HAP-1 (cell line): Measurements from ENCODE around the gene NXPH1.

ENCODE experiments used
- DNase-seq, 2 experiments: peaks; one replicate each; pipeline ENCODE4 v3.0.0-alpha.2; 2016 to 2020; ENCODE audit warnings: low spot score in 2 of 2
- H3K27me3 ChIP-seq: fragments of 250-450 bp; sonication (Bioruptor Pico); 2 replicates; pipeline ENCODE4 v1.5.1; 2020; ENCODE audit warnings: low read depth, mild to moderate bottlenecking, moderate library complexity
- H3K36me3 ChIP-seq: fragments of 250-450 bp; sonication (Bioruptor Pico); replicated peaks from 2 replicates; pipeline ENCODE4 v1.5.1; 2020; ENCODE audit warnings: mild to moderate bottlenecking
- H3K4me1 ChIP-seq: fragments of 250-450 bp; sonication (Bioruptor Pico); 2 replicates; pipeline ENCODE4 v1.5.1; 2020; ENCODE audit warnings: mild to moderate bottlenecking
- H3K4me3 ChIP-seq: fragments of 250-450 bp; sonication (Bioruptor Pico); 2 replicates; pipeline ENCODE4 v1.5.1; 2020; ENCODE audit warnings: mild to moderate bottlenecking, moderate library complexity
- H3K9me3 ChIP-seq: fragments of 250-450 bp; sonication (Bioruptor Pico); 2 replicates; pipeline ENCODE4 v1.5.1; 2020; ENCODE audit warnings: mild to moderate bottlenecking, moderate library complexity
- in situ Hi-C: fragments of 300-500 bp; cut with MboI; formaldehyde crosslinking; loops from 3 replicates; pipeline ENCODE4 v1.14.3; 2020; ENCODE audit warnings: low sequenced_read_pairs, inconsistent platforms, mixed read lengths

The NXPH1 gene

GRCh38 chr7:8442814-8443304, 9.4 kb downstream of the NXPH1 start:
- Histone ChIP-seq H3K4me3 (no peak overlapping the region), H3K36me3 (no peaks in the 10 kb centered on the region), H3K4me1 (peaks cover 4% of the 10 kb centered on the region; the same call in 1 of the 2 replicates), H3K9me3 (0 out of 2 replicates have a peak, but pooled peaks cover 2% of the 10 kb centered on the region), H3K27me3 (no peaks in the 10 kb centered on the region)
- peak; percentile 28 to 87 for DNase-seq
- in situ Hi-C loops = loop anchor here (25.0 kb wide), 2 partner anchors 269 to 644 kb away; no protein-coding TSS in a partner anchor

GRCh38 chr7:8443576-8444467, 10.4 kb downstream of the NXPH1 start:
- 0 out of 2 replicates have a peak, but pooled peaks cover 2% of the 10 kb centered on the region for H3K9me3 ChIP-seq
- in situ Hi-C loops = loop anchor here (25.0 kb wide), 2 partner anchors 268 to 643 kb away; no protein-coding TSS in a partner anchor
- H3K36me3 ChIP-seq = no peaks in the 10 kb centered on the region
- no peak overlapping the region for H3K4me3 ChIP-seq
- H3K4me1 ChIP-seq = peaks cover 4% of the 10 kb centered on the region; the same call in 1 of the 2 replicates
- no peaks in the 10 kb centered on the region for H3K27me3 ChIP-seq
- DNase-seq = no peak

- in situ Hi-C loops = loop anchor here (25.0 kb wide), 2 partner anchors 268 to 643 kb away; no protein-coding TSS in a partner anchor
- Histone ChIP-seq H3K4me1 (peaks cover 4% of the 10 kb centered on the region; the same call in 1 of the 2 replicates), H3K36me3 (no peaks in the 10 kb centered on the region), H3K27me3 (no peaks in the 10 kb centered on the region), H3K9me3 (0 out of 2 replicates have a peak, but pooled peaks cover 2% of the 10 kb centered on the region), H3K4me3 (no peak overlapping the region)
- no peak for DNase-seq
These were observed 11.0 kb downstream of the NXPH1 start for GRCh38 chr7:8444468-8444769.

GRCh38 chr7:8453535-8453934, 20.1 kb downstream of the NXPH1 start:
- H3K27me3 ChIP-seq = no peaks in the 10 kb centered on the region
- no peak overlapping the region for H3K4me3 ChIP-seq

GRCh38 chr7:8455426-8455825, 22.0 kb downstream of the NXPH1 start:
- no peaks in the 10 kb centered on the region for H3K27me3 ChIP-seq

More at GRCh38 chr7:8453535-8453934, 20.1 kb downstream of the NXPH1 start:
- no peaks in the 10 kb centered on the region for H3K36me3 ChIP-seq
- in situ Hi-C loops = no loop called here
- H3K4me1 ChIP-seq = no peaks in the 10 kb centered on the region
- no peak for DNase-seq
- H3K9me3 ChIP-seq = no peaks in the 10 kb centered on the region

GRCh38 chr7:8462309-8462708, 28.9 kb downstream of the NXPH1 start:
- Histone ChIP-seq H3K4me3 (no peak overlapping the region), H3K27me3 (no peaks in the 10 kb centered on the region), H3K4me1 (no peaks in the 10 kb centered on the region), H3K9me3 (no peaks in the 10 kb centered on the region), H3K36me3 (no peaks in the 10 kb centered on the region)
- in situ Hi-C loops = no loop called here
- DNase-seq = no peak

More at GRCh38 chr7:8455426-8455825, 22.0 kb downstream of the NXPH1 start:
- no peak for DNase-seq
- no peak overlapping the region for H3K4me3 ChIP-seq
- no peaks in the 10 kb centered on the region for H3K36me3 ChIP-seq
- H3K4me1 ChIP-seq = no peaks in the 10 kb centered on the region
- H3K9me3 ChIP-seq = no peaks in the 10 kb centered on the region
- in situ Hi-C loops = no loop called here

- no peak for DNase-seq
- in situ Hi-C loops = no loop called here
- Histone ChIP-seq H3K4me1 (no peaks in the 10 kb centered on the region), H3K4me3 (no peak overlapping the region), H3K36me3 (no peaks in the 10 kb centered on the region), H3K27me3 (no peaks in the 10 kb centered on the region), H3K9me3 (no peaks in the 10 kb centered on the region; the same call in 1 of the 2 replicates)
These were observed 31.9 kb downstream of the NXPH1 start for GRCh38 chr7:8465338-8465737.

GRCh38 chr7:8480527-8480926, 47.1 kb downstream of the NXPH1 start:
- H3K4me1 ChIP-seq = no peaks in the 10 kb centered on the region
- in situ Hi-C loops = no loop called here
- no peak for DNase-seq
- H3K4me3 ChIP-seq = no peak overlapping the region
- H3K27me3 ChIP-seq = no peaks in the 10 kb centered on the region
- no peaks in the 10 kb centered on the region for H3K9me3 ChIP-seq
- no peaks in the 10 kb centered on the region for H3K36me3 ChIP-seq

GRCh38 chr7:8481096-8481495, 47.7 kb downstream of the NXPH1 start:
- Histone ChIP-seq H3K9me3 (no peaks in the 10 kb centered on the region), H3K4me1 (no peaks in the 10 kb centered on the region), H3K27me3 (no peaks in the 10 kb centered on the region), H3K36me3 (no peaks in the 10 kb centered on the region), H3K4me3 (no peak overlapping the region)
- no peak for DNase-seq
- in situ Hi-C loops = no loop called here

- in situ Hi-C loops = no loop called here
- no peaks in the 10 kb centered on the region for H3K27me3 ChIP-seq
- H3K9me3 ChIP-seq = no peaks in the 10 kb centered on the region
- H3K4me3 ChIP-seq = no peak overlapping the region
- H3K4me1 ChIP-seq = no peaks in the 10 kb centered on the region
- no peaks in the 10 kb centered on the region for H3K36me3 ChIP-seq
- no peak for DNase-seq
These were observed 48.5 kb downstream of the NXPH1 start for GRCh38 chr7:8481752-8482446.

- Histone ChIP-seq H3K36me3 (no peaks in the 10 kb centered on the region), H3K4me1 (no peaks in the 10 kb centered on the region), H3K27me3 (no peaks in the 10 kb centered on the region), H3K4me3 (no peak overlapping the region), H3K9me3 (no peaks in the 10 kb centered on the region)
- in situ Hi-C loops = no loop called here
- no peak for DNase-seq
These were observed 57.1 kb downstream of the NXPH1 start for GRCh38 chr7:8490391-8491045.

GRCh38 chr7:8491106-8491505, 57.7 kb downstream of the NXPH1 start:
- H3K4me1 ChIP-seq = no peaks in the 10 kb centered on the region
- no peaks in the 10 kb centered on the region for H3K36me3 ChIP-seq
- DNase-seq = no peak
- H3K27me3 ChIP-seq = no peaks in the 10 kb centered on the region
- H3K9me3 ChIP-seq = no peaks in the 10 kb centered on the region
- in situ Hi-C loops = no loop called here
- H3K4me3 ChIP-seq = no peak overlapping the region

GRCh38 chr7:8491544-8492489, 58.4 kb downstream of the NXPH1 start:
- Histone ChIP-seq H3K4me3 (no peak overlapping the region), H3K36me3 (no peaks in the 10 kb centered on the region), H3K27me3 (no peaks in the 10 kb centered on the region), H3K9me3 (no peaks in the 10 kb centered on the region), H3K4me1 (no peaks in the 10 kb centered on the region)
- no peak for DNase-seq
- in situ Hi-C loops = no loop called here
